Mammary epithelial cell (primary cell): Measurements from ENCODE around the gene CDKAL1.

Source experiments
- EZH2 ChIP-seq: IDR thresholded peaks from 2 replicates; pipeline ENCODE4 v1.6.1; 2012; ENCODE audit warnings: low read length, inconsistent platforms, borderline replicate concordance
- TF ChIP-seq, protein P1 (sequence below), 2 donors: IDR thresholded peaks in 1 of 2; conservative IDR thresholded peaks in 1 of 2; 2 replicates each; pipeline ENCODE4 v1.5.1; 2011 to 2012; ENCODE audit warnings: inconsistent platforms in 2 of 2, low read length in 2 of 2, mild to moderate bottlenecking in 2 of 2, control low read depth in 1 of 2, low read depth in 1 of 2; ENCODE audit not compliant: insufficient read depth in 1 of 2; ENCODE audit errors: extremely low read depth in 1 of 2

DNA sequence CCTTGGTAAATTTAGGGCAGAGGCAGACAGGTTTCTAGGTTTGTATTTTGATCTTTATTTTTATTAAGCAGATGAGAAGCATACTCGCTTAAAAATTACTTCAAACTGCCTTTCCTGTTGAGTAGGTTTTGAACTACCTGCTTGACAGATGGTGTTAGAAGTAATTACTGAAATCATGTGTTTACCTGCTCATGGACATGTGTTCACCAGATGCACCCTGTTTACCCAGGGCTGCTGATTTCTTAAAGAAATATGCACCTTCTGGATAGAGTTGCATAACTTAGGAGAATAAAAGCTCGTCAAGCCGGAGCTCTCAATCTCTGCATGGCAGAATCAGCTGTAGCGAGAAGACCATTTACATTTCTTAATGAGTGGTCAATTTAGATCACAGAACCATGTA lies 165.1 kb downstream of the CDKAL1 start:
- TF ChIP-seq, protein P1, sequence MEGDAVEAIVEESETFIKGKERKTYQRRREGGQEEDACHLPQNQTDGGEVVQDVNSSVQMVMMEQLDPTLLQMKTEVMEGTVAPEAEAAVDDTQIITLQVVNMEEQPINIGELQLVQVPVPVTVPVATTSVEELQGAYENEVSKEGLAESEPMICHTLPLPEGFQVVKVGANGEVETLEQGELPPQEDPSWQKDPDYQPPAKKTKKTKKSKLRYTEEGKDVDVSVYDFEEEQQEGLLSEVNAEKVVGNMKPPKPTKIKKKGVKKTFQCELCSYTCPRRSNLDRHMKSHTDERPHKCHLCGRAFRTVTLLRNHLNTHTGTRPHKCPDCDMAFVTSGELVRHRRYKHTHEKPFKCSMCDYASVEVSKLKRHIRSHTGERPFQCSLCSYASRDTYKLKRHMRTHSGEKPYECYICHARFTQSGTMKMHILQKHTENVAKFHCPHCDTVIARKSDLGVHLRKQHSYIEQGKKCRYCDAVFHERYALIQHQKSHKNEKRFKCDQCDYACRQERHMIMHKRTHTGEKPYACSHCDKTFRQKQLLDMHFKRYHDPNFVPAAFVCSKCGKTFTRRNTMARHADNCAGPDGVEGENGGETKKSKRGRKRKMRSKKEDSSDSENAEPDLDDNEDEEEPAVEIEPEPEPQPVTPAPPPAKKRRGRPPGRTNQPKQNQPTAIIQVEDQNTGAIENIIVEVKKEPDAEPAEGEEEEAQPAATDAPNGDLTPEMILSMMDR (conservative IDR thresholded peaks at IDR 0.05 in 1 of 2, IDR thresholded peaks at IDR 0.05 in 1 of 2; ENCODE audit: extremely low read depth in 1 of 2, insufficient read depth in 1 of 2, low read depth in 1 of 2, low read length in 2 of 2) = no peak
- no peak for TF ChIP-seq EZH2
